GM12878 (cell line): ENCODE measurements around the gene ZNF215. TPM values are rescaled to one million over a fixed set of nuclear protein-coding genes. Genes with fewer than 3 reads are reported as not detected.

Experiments used
- ATAC-seq: fragments of 200-7000 bp; cut with Tn5 transposase; 3 replicates; pipeline ENCODE4 v1.9.1; 2020; ENCODE audit warnings: mild to moderate bottlenecking, moderate library complexity
- BruUV-seq: library from RNA; stranded (reverse); fragments of 400-500 nt; replicated peaks from 2 replicates; lab custom pipeline; 2021; lab: Mats Ljungman, UMichigan
- CTCF ChIA-PET: fragments of 300-600 bp; sonication (Branson Sonifier 250); formaldehyde crosslinking; extraction: SDS; loops from one replicate; lab custom pipeline; 2021; ENCODE audit warnings: inconsistent platforms; lab: Yijun Ruan, JAX
- POLR2A ChIA-PET: fragments of 350-600 bp; formaldehyde crosslinking; extraction: SDS; loops from one replicate; lab custom pipeline; 2021; ENCODE audit warnings: inconsistent platforms; lab: Charles Lee
- RAD21 ChIA-PET: fragments of 300-600 bp; sonication (Branson Sonifier 250); formaldehyde crosslinking; loops from one replicate; lab custom pipeline; 2023; ENCODE audit warnings: antibody characterized with exemption; ENCODE audit not compliant: unreplicated experiment; lab: Charles Lee
- SMC1A ChIA-PET: fragments of 300-600 bp; sonication (Branson Sonifier 250); formaldehyde crosslinking; loops from one replicate; lab custom pipeline; 2023; ENCODE audit not compliant: unreplicated experiment, uncharacterized antibody; lab: Charles Lee
- DNase-seq: peaks from one replicate; pipeline ENCODE4 v3.0.0-alpha.2; 2011; ENCODE audit warnings: low read depth, low spot score
- FAIRE-seq: peaks from 3 replicates; lab custom pipeline; 2011; peaks lifted over from hg19 to GRCh38; lab: Jason Lieb, UNC
- H2AFZ ChIP-seq: 2 replicates; pipeline ENCODE4 v1.6.0; 2011; ENCODE audit warnings: low read depth, low read length, control low read depth; ENCODE audit not compliant: control insufficient read depth
- H3K27ac ChIP-seq: 2 replicates; pipeline ENCODE4 v1.5.1; 2011; ENCODE audit warnings: control low read depth; ENCODE audit not compliant: control insufficient read depth, insufficient read depth
- H3K27me3 ChIP-seq, 2 experiments: replicated peaks in 1 of 2; 2 replicates each; pipeline versions ENCODE4 v1.6.0 to v1.6.1; 2011; ENCODE audit warnings: low read length in 1 of 2; ENCODE audit not compliant: control insufficient read depth in 2 of 2, insufficient read depth in 2 of 2
- H3K36me3 ChIP-seq, 2 experiments: 2 replicates each; pipeline ENCODE4 v1.5.1; 2011; ENCODE audit warnings: low read length in 1 of 2; ENCODE audit not compliant: control insufficient read depth in 2 of 2, insufficient read depth in 2 of 2
- H3K4me1 ChIP-seq: 2 replicates; pipeline ENCODE4 v1.6.1; 2011; ENCODE audit warnings: mild to moderate bottlenecking, low read length, moderate library complexity, mixed read lengths; ENCODE audit not compliant: control insufficient read depth, insufficient read depth
- H3K4me2 ChIP-seq: 2 replicates; pipeline ENCODE4 v1.6.0; 2011; ENCODE audit warnings: control low read depth; ENCODE audit not compliant: control insufficient read depth, insufficient read depth
- H3K4me3 ChIP-seq: fragments of 200-600 bp; sonication (generic); 2 replicates; pipeline ENCODE4 v1.5.1; 2016
- H3K79me2 ChIP-seq: 2 replicates; pipeline ENCODE4 v1.6.0; 2011; ENCODE audit warnings: low read length; ENCODE audit not compliant: control insufficient read depth, insufficient read depth
- H3K9ac ChIP-seq: 2 replicates; pipeline ENCODE4 v1.8.0; 2011; ENCODE audit warnings: low read length, control low read depth, mixed read lengths; ENCODE audit not compliant: control insufficient read depth, insufficient read depth
- H3K9me3 ChIP-seq: replicated peaks from 3 replicates; pipeline ENCODE4 v1.5.1; 2011; ENCODE audit warnings: mild to moderate bottlenecking, low read length; ENCODE audit not compliant: control insufficient read depth, insufficient read depth
- H4K20me1 ChIP-seq: 2 replicates; pipeline ENCODE4 v1.6.0; 2011; ENCODE audit not compliant: control insufficient read depth, insufficient read depth
- HDAC6 ChIP-seq: fragments of 200-600 bp; sonication (generic); IDR thresholded peaks from one replicate; pipeline ENCODE4 v1.8.0; 2017; ENCODE audit warnings: antibody characterized with exemption; ENCODE audit not compliant: unreplicated experiment
- IRF4 ChIP-seq: IDR thresholded peaks from 2 replicates; pipeline ENCODE4 v1.6.1; 2011; ENCODE audit warnings: low read depth, low read length
- SREBF2 ChIP-seq: IDR thresholded peaks from 2 replicates; pipeline ENCODE4 v1.6.1; 2012; ENCODE audit warnings: mild to moderate bottlenecking, low read length
- SRF ChIP-seq, 2 experiments: IDR thresholded peaks; 2 replicates each; pipeline ENCODE4 v1.6.1; 2011; ENCODE audit warnings: low read depth in 2 of 2, low read length in 2 of 2, mild to moderate bottlenecking in 1 of 2, moderate library complexity in 1 of 2
- ZNF207 ChIP-seq: fragments of 450-650 bp; IDR thresholded peaks from 2 replicates; pipeline ENCODE4 v1.6.1; 2014; ENCODE audit warnings: antibody characterized with exemption, mild to moderate bottlenecking, borderline replicate concordance
- WGBS: methylation state at CpG from one replicate; pipeline ENCODE4 v1.1.6; 2016; ENCODE audit warnings: low lambda C conversion rate; ENCODE audit not compliant: insufficient replicate concordance, insufficient coverage; ENCODE audit errors: missing lambda C conversion rate; 5-methylcytosine and 5-hydroxymethylcytosine counted together
- in situ Hi-C: fragments of 300-500 bp; cut with MboI; formaldehyde crosslinking; loops from 9 replicates; pipeline ENCODE4 v1.14.3; 2018; ENCODE audit warnings: mixed read lengths
- intact Hi-C: fragments of 100-400 bp; cut with micrococcal nuclease; formaldehyde crosslinking; loops from one replicate; pipeline ENCODE4 v1.14.2; 2022; ENCODE audit not compliant: unreplicated experiment
- polyA plus RNA-seq, 11 experiments: library from polyadenylated mRNA; depleted of rRNA in 4 of 11; unstranded in 6 of 11; stranded (reverse) in 5 of 11; fragments of >200 nt; fragmentation: Nextera tagmentation in 4 of 11; fragmentation: Illumina TruSeq in 1 of 11; extraction: Ambion mirVana in 4 of 11; extraction: Trizol in 1 of 11; gene quantifications; 1 replicate in 1 of 11; 2 replicates in 10 of 11; pipeline versions ENCODE4 v1.2.1 to v1.2.3, GENCODE V29; 2011 to 2016; ENCODE audit warnings: inconsistent platforms in 2 of 11, missing spikeins in 2 of 11, low read depth in 1 of 11
- total RNA-seq, 4 experiments: library from RNA; depleted of rRNA in 3 of 4; stranded (reverse); fragments of >200 nt in 3 of 4; fragmentation: Illumina TruSeq in 1 of 4; extraction: Trizol in 1 of 4; gene quantifications; 2 replicates each; pipeline versions ENCODE4 v1.2.1 to v1.2.3, GENCODE V29; 2013 to 2021
- TF ChIP-seq, protein P1 (sequence below): IDR thresholded peaks from 2 replicates; pipeline ENCODE4 v1.6.1; 2012; ENCODE audit warnings: low read length, inconsistent platforms

The ZNF215 gene
- total and polyA plus RNA-seq, 10 of the 15 experiments (the other 5 are each of a cell fraction or from before 2014, with no cell fraction given), result 1.5 to 3.7 (median 2.3) TPM

DNA sequence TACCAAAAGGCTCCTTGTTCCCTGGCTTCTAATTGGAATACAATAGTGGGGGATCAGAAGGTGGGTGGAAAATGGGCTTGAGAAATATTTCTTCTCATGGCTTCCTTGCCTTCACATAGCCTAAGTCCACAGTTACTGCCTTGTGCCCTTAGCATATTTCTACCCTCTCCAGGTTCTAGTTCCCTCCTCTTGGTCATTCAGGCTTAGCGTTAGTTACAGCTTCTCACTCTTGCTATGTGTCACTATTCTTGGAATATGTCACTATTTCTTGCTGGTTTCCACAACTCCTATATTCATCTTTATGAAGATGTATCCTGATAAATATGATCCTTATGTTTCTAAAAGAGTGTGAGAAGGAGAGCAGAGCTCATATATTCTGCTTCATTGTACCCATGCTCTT is 36.4 kb upstream of the ZNF215 start (continued):
- TF ChIP-seq ZNF207, result no peak
- TF ChIP-seq, all 136 proteins: peak for 0

DNA sequence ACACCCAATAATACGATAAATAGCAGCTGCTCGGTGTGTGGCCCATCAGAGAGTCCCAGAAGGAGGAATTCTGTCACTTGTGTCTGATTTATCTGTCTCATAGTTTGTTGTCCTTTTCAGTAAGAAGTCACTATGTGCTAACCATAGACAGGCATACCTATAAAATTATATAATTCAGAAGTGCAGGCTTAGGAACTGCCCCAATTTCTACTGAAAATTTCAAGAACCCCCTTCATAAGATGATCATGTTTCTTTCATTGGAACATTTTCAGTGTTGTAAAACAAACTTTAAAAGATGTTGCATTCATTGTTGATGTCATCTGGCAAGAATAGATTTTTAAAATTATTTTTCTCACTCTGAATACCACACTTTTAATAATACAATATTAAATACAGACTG is 33.8 kb upstream of the ZNF215 start, which contains the start of gene OR2D2:
OR2D2 (minus strand) TSS at position 101 of the 400 bp plus-strand sequence; CDS start at position 101, 0 bp downstream.
- Histone ChIP-seq H3K36me3 (no peaks in the 10 kb centered on the region), H3K9ac (no peak within 1 kb of the TSS), H3K9me3 (no peaks in the 10 kb centered on the region), H3K4me1 (no peaks in the 10 kb centered on the region), H3K79me2 (no peaks in the 10 kb centered on the region), H2AFZ (no peak within 1 kb of the TSS), H3K27ac (no peak within 1 kb of the TSS), H3K4me3 (no peak within 1 kb of the TSS), H3K4me2 (no peak within 1 kb of the TSS), H3K27me3 (no peaks in the 10 kb centered on the region), H4K20me1 (no peaks in the 10 kb centered on the region)
- TF ChIP-seq, protein P1, sequence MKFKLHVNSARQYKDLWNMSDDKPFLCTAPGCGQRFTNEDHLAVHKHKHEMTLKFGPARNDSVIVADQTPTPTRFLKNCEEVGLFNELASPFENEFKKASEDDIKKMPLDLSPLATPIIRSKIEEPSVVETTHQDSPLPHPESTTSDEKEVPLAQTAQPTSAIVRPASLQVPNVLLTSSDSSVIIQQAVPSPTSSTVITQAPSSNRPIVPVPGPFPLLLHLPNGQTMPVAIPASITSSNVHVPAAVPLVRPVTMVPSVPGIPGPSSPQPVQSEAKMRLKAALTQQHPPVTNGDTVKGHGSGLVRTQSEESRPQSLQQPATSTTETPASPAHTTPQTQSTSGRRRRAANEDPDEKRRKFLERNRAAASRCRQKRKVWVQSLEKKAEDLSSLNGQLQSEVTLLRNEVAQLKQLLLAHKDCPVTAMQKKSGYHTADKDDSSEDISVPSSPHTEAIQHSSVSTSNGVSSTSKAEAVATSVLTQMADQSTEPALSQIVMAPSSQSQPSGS, result no peak
- no peak for TF ChIP-seq IRF4
- TF ChIP-seq SRF (IDR thresholded peaks at IDR 0.05; ENCODE audit: low read depth in 2 of 2, low read length in 2 of 2), result no peak
- no peak for TF ChIP-seq HDAC6
- no peak for TF ChIP-seq SREBF2
- DNase-seq, result no peak
- 17% methylated on average over 2 of the region's 2 CpGs for WGBS
- in situ Hi-C loops (no loop called here), intact Hi-C loops (no loop called here)
- ATAC-seq, result no peak
- POLR2A ChIA-PET, result no interaction called here
- CTCF ChIA-PET, result interaction anchor here (0.6 kb wide), 1 partner anchor 234 kb away, joined by 3 read pairs; no protein-coding TSS in a partner anchor
- no peak for FAIRE-seq
- RAD21 ChIA-PET, result no interaction called here
- SMC1A ChIA-PET, result no interaction called here
- no TSS peak for BruUV-seq
